NB4 (cell line): ENCODE data around the gene RAMP3.
A peak's percentile ranks its signal among the peaks of the same experiment; 100 is the strongest.

Source experiments
- DNase-seq: peaks from one replicate; pipeline ENCODE4 v3.0.0; 2010; ENCODE audit warnings: low read depth
- H3K4me3 ChIP-seq: one replicate; pipeline ENCODE4 v1.5.1; 2011; ENCODE audit warnings: mild to moderate bottlenecking, low read depth, low read length, moderate library complexity
- CTCF ChIP-seq: IDR thresholded peaks from one replicate; pipeline ENCODE4 v1.5.1; 2012; ENCODE audit warnings: low read depth, low read length
- MAX ChIP-seq: IDR thresholded peaks from 2 replicates; pipeline ENCODE4 v1.6.1; 2011; ENCODE audit warnings: low read depth, low read length
- MYC ChIP-seq: IDR thresholded peaks from 2 replicates; pipeline ENCODE4 v1.6.1; 2011; ENCODE audit warnings: low read depth, low read length
- POLR2A ChIP-seq: IDR thresholded peaks from 2 replicates; pipeline ENCODE4 v1.6.1; 2011; ENCODE audit warnings: mild to moderate bottlenecking; ENCODE audit not compliant: insufficient read length; ENCODE audit errors: extremely low read depth

RAMP3 gene

GRCh38 chr7:45190406-45191165 lies 33.0 kb downstream of the RAMP3 start:
- DNase-seq: no peak
- no peak for TF ChIP-seq MAX
- TF ChIP-seq POLR2A: no peak
- TF ChIP-seq MYC: no peak
- TF ChIP-seq CTCF: no peak
- H3K4me3 ChIP-seq: no peak overlapping the region

GRCh38 chr7:45191396-45191795 lies 33.8 kb downstream of the RAMP3 start:
- DNase-seq: no peak
- TF ChIP-seq POLR2A: no peak
- no peak overlapping the region for H3K4me3 ChIP-seq

GRCh38 chr7:45192621-45193041 lies 35.0 kb downstream of the RAMP3 start:
- DNase-seq: peak; percentile 81
- TF ChIP-seq CTCF: no peak
- 0 out of 2 replicates have a peak, but pooled peaks have one; percentile 34 for TF ChIP-seq MAX
- TF ChIP-seq MYC: no peak
- no peak overlapping the region for H3K4me3 ChIP-seq

GRCh38 chr7:45193828-45194227 lies 36.2 kb downstream of the RAMP3 start:
- no peak for TF ChIP-seq MYC
- TF ChIP-seq POLR2A: no peak
- TF ChIP-seq MAX: no peak
- no peak for TF ChIP-seq CTCF
- no peak for DNase-seq
- H3K4me3 ChIP-seq: no peak overlapping the region

GRCh38 chr7:45196374-45196773 lies 38.8 kb downstream of the RAMP3 start:
- DNase-seq: no peak
- TF ChIP-seq MAX (no peak), POLR2A (no peak), MYC (no peak), CTCF (no peak)
- H3K4me3 ChIP-seq: no peak overlapping the region

GRCh38 chr7:45197461-45197860 lies 39.9 kb downstream of the RAMP3 start:
- DNase-seq: no peak
- H3K4me3 ChIP-seq: no peak overlapping the region
- no peak for TF ChIP-seq MYC
- no peak for TF ChIP-seq CTCF
- TF ChIP-seq POLR2A: no peak
- no peak for TF ChIP-seq MAX
